ENCODE measurements around the gene GDNF. TPM values are rescaled to one million over a fixed set of nuclear protein-coding genes. Genes with fewer than 3 reads are reported as not detected.

The GDNF gene
- total RNA-seq, result under 1 TPM in 1 of 2 donors, not detected in 1; 0.25 TPM
- under 1 TPM in 1 of 2 donors, not detected in 1; 0.09 TPM for polyA plus RNA-seq

GRCh38 chr5:37839407-37840052 is at the start of gene GDNF:
Gene GDNF, minus strand, starts transcription at chr5:37840041. Its CDS starts 5,245 bp downstream, at chr5:37834796.
- Histone ChIP-seq H3K9ac (ENCODE audit: low read depth in 1 of 2, low read length in 2 of 2) (no peak within 1 kb of the TSS), H3K4me3 (ENCODE audit: low read depth in 1 of 3, low read length in 3 of 3) (peak within 1 kb of the TSS; percentile 11 to 54 (median 46)), H3K27me3 (ENCODE audit: control insufficient read depth in 4 of 4, insufficient read depth in 4 of 4, low read length in 3 of 4) (peaks cover 0 to 5% (median 2%) of the 10 kb centered on the region in 4 donors), H3K36me3 (ENCODE audit: control insufficient read depth in 4 of 4, insufficient read depth in 3 of 4, low read depth in 1 of 4, low read length in 3 of 4) (no peaks in the 10 kb centered on the region), H3K4me1 (ENCODE audit: control insufficient read depth in 4 of 4, insufficient read depth in 4 of 4, low read length in 3 of 4) (peaks cover 17 to 46% (median 34%) of the 10 kb centered on the region in 4 donors), H3K9me3 (ENCODE audit: control insufficient read depth in 4 of 4, low read length in 3 of 4) (no peaks in the 10 kb centered on the region), H3K27ac (ENCODE audit: low read depth in 1 of 2, low read length in 2 of 2) (no peak within 1 kb of the TSS)
- whole genome bisulfite sequencing, result 2% methylated on average over 66 of the region's 66 CpGs
- TF ChIP-seq EGR1 (IDR thresholded peaks at IDR 0.05; ENCODE audit: low read depth in 2 of 2) (no peak), MAX (IDR thresholded peaks at IDR 0.05) (no peak), HNF4G (IDR thresholded peaks at IDR 0.05) (no peak), YY1 (IDR thresholded peaks at IDR 0.05) (no peak), REST (IDR thresholded peaks at IDR 0.05) (no peak), RXRA (IDR thresholded peaks at IDR 0.05) (no peak), NR2F2 (IDR thresholded peaks at IDR 0.05) (no peak), JUND (IDR thresholded peaks at IDR 0.05) (no peak), HNF4A (conservative IDR thresholded peaks at IDR 0.05) (no peak), SP1 (IDR thresholded peaks at IDR 0.05) (no peak), CTCF (IDR thresholded peaks at IDR 0.05; ENCODE audit: low read depth, low read length, missing input control) (no peak), FOXA2 (IDR thresholded peaks at IDR 0.05) (no peak), ATF3 (IDR thresholded peaks at IDR 0.05) (no peak), FOXA1 (IDR thresholded peaks at IDR 0.05) (no peak), ZBTB33 (IDR thresholded peaks at IDR 0.05) (no peak), GABPA (IDR thresholded peaks at IDR 0.05 in 1 of 2, conservative IDR thresholded peaks at IDR 0.05 in 1 of 2) (no peak), RAD21 (IDR thresholded peaks at IDR 0.05) (no peak), TAF1 (conservative IDR thresholded peaks at IDR 0.05) (no peak)
- DNase-seq (ENCODE audit: low spot score), result no peak

All from liver (tissue), 9 donors.